ENCODE results near the gene HRH4. TPM values are rescaled to one million over a fixed set of nuclear protein-coding genes. Genes with fewer than 3 reads are reported as not detected.

The HRH4 gene
- total RNA-seq, 1 donor from 2014 or later = 0.36 TPM

DNA sequence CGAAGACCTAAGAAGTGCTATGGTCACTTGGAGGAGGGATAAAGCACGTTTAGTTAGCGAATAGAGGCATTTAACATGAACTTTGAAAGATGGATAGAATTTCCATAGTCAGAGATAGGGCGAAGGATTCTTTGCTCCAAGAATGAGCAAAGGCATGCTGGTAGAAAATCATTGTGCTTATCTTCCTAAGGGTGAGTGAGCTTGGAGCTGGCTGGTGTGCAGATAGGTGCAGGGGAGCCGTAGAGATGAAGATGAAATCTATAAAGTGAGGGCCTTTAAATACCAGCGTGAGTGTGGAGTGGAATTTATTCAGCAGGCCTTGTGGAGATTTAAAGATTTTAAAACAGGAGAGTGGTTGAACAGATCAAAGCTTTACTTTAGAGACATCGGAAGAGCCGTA lies 1.6 kb downstream of the HRH4 start:
- intact Hi-C loops (cut with DNase I) = no loop called here
- ATAC-seq (no peak), DNase-seq (ENCODE audit: low spot score) (no peak)

DNA sequence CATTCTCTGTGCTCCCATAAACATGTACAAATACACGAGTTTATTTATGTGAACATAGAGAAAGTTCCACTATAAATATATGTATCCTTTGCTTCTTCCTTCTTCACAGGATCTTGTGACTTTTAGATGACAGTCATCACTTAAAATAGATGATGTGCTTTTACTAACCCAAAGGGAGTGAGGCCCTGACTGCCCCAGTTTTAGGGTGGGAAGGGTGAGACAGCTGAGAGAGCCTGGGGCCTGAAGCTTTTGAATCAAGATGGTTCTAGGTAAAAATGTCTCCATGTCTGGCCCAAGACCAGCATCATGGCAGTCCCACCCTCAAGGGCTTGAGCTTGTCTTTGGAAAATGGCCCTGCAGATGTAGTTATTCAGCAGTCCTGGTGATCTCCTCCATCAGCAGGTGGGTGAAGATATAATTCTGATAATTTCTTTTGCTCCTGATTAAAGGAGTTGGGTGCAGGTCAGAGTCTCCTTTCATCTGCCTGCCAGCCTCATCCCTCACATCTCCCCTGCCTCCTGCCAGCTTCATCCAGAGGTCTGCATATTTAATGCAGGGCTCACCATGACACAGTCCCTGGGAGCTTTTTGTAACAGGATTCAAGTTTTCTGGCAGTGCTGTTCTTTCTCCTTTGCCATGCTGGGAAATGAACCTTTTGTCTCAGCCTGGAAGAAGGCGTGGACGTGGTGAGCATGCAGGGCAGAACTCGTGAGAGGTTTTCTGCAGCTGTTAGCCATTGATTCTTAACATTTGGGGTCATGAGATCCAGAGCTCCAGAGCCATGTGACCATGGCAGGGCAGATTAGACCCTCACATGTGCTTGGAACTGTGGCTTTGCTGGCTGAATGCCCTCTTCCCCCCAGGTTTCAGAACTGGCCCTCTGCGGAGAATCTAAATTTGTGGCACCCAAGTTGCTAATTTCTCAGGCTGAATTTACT lies 2.7 kb downstream of the HRH4 start:
- intact Hi-C loops (cut with DNase I) = no loop called here
- DNase-seq (ENCODE audit: low spot score) (no peak), ATAC-seq (no peak)

- DNase-seq (ENCODE audit: low spot score) = no peak
- intact Hi-C loops (cut with DNase I) = no loop called here
- ATAC-seq = no peak
Measured at GRCh38 chr18:24465486-24465885, 5.0 kb downstream of the HRH4 start.

DNA sequence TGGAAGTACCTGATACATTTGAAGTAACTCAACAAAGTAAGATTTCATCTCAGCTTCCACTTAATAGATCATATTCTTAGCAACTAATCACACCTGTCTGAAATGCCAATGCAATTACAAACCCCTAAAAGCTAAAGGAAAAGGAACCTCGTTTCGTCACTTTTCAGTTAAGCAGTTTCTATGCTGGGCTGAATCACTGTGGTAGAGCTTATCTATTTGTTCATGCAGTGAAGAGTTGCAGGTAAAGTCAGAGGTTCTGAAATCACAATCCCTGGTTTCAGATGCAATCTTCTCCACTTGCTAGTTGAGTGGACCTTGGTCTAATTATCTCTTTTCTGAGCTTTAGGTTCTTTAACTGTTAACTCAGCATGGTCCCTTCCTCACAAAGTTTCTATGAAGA lies 6.3 kb downstream of the HRH4 start:
- DNase-seq (ENCODE audit: low spot score) (no peak), ATAC-seq (no peak)
- intact Hi-C loops (cut with DNase I) = no loop called here

DNA sequence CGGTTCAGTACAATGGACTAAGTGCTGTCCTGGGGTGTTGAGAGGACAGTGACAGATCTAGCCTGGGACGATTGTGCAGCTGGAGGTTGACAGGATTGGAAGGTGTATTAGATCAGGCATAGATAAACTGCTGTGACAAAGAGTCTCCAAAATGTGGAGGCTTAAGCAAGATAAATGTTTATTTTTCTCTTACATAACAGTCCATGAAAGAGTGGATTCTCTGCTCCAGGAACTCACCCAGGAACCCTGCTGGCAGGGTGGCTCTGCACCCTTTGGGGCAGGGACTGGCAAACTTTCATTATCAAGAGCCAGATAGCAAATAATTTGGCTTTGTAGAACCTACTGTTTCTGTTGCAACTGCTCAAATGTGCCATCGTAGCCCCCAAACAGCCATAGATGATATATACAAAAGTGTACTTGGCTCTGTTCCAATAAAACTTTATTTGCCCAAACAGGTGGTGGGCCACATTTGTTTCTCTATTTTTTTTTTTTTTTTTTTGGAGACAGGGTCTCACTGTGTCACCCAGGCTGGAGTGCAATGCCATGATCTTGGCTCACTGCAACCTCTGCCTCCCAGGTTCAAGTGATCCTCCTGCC lies 9.7 kb downstream of the HRH4 start:
- intact Hi-C loops (cut with DNase I) = no loop called here
- ATAC-seq (no peak), DNase-seq (ENCODE audit: low spot score) (no peak)

GRCh38 chr18:24470805-24471204 lies 10.4 kb downstream of the HRH4 start:
- intact Hi-C loops (cut with DNase I) = no loop called here

GRCh38 chr18:24472591-24472990 lies 12.2 kb downstream of the HRH4 start:
- ATAC-seq (no peak), DNase-seq (ENCODE audit: low spot score) (no peak)
- intact Hi-C loops (cut with DNase I) = no loop called here

More at GRCh38 chr18:24470805-24471204, 10.4 kb downstream of the HRH4 start:
- DNase-seq (ENCODE audit: low spot score) (no peak), ATAC-seq (no peak)

DNA sequence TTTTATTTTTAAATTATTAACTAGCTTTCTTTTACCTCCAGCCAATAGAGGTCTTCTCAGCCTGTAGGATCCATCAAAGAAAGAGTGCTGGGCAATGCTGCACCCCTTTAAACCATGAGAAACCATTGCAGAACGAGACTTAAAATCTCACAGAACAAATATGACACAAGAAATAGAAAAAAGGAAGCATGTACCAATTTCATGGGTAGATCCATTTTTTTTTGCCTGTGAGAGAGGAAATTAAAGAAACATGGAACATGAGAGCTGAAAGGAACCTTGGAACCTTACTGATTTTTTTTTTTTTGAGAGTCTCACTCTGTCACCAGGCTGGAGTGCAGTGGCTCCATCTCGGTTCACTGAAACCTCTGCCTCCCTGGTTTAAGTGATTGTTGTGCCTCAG lies 14.0 kb downstream of the HRH4 start:
- ATAC-seq (no peak), DNase-seq (ENCODE audit: low spot score) (no peak)
- intact Hi-C loops (cut with DNase I) = no loop called here

DNA sequence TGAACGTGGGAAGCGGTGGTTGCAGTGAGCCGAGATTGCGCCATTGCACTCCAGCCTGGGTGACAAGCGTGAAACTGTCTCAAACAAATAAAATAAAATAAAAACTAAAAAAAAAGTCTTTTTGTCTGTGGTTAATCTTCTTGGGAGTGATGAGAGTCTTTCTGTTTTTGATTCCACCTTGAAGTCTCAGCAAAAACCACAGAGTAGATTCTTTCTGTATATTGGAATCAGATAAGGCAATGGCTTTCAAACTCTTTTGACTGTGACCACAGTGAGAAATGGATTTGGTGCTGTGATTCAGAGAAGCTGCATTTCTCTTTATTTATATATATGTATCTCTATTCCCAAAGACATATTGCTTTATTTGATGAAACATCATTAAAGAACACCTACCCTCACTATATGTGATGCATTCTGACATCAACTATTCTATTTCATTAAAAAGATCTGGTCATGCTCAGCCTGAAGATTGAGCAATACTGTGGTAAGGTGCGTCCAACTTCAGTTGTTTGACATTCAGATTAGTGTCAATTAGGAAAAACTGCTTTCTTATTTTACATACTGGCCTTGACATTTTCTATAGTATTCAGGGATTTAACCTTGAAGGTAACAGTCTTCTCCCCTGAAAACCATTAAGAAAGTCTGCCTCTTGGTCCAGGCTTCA lies 15.6 kb downstream of the HRH4 start:
- intact Hi-C loops (cut with DNase I) = no loop called here
- DNase-seq (ENCODE audit: low spot score) (no peak), ATAC-seq (no peak)

- DNase-seq (ENCODE audit: low spot score) (no peak), ATAC-seq (no peak)
- intact Hi-C loops (cut with DNase I) = no loop called here
Measured at GRCh38 chr18:24479371-24479770, 18.9 kb downstream of the HRH4 start.

GRCh38 chr18:24482821-24483220 lies 22.4 kb downstream of the HRH4 start:
- intact Hi-C loops (cut with DNase I) = loop anchor here (10.0 kb wide), 2 partner anchors 118 to 242 kb away; no protein-coding TSS in a partner anchor
- no peak for DNase-seq (ENCODE audit: low spot score)
- ATAC-seq = no peak

DNA sequence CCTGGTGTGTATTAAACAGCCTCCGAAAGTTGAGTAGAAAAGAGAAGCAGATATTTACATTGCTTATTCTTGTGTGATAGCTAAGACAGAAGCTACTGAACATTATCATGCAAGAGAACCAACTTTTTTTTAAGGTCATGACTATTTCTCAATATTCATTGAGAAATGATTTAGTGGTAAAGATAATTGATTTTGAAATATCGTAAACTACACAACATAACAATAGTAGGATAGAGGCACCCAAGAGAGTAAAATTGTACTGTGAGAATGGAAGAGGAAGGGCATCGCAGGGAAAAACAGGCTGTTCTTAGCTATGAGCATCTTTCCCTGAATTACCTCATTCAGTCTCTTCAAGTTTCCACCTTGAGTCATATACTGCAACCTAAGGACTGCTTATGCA lies 25.2 kb downstream of the HRH4 start:
- DNase-seq (ENCODE audit: low spot score) = no peak
- no peak for ATAC-seq
- intact Hi-C loops (cut with DNase I) = loop anchor here (10.0 kb wide), 2 partner anchors 121 to 239 kb away; no protein-coding TSS in a partner anchor

GRCh38 chr18:24486684-24487083 lies 26.2 kb downstream of the HRH4 start:
- intact Hi-C loops (cut with DNase I) = loop anchor here (10.0 kb wide), 2 partner anchors 122 to 238 kb away; no protein-coding TSS in a partner anchor
- ATAC-seq (no peak), DNase-seq (ENCODE audit: low spot score) (no peak)

DNA sequence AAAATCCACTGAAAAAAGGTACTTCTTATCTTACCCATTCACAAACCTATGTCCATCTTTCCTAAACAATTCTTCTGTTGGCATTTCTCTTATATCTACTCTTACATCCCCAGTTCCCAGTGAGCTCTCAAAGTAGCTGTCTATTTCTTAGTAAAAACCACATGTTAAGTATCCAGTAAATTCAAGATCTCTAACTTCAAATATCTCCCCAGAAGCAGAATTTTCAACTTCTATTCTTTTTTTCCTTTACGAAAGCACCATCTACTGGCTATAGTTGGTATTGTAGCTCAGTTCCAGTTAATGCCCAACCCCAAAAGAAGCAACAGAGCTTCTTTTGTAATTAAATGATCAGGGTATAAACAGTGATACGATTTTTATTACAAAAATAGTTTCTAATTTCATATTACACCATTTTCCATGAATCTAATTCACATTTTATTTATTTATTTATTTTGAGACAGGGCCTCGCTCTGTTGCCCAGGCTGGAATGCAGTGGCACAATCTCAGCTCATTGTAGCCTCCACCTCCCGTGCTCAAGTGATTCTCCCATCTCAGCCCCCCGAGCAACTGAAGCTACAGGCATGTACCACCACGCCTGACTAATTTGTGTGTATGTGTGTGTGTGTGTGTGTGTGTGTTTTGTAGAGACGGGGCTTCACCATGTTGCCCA lies 28.5 kb downstream of the HRH4 start:
- no peak for DNase-seq (ENCODE audit: low spot score)
- ATAC-seq = peak; percentile 54
- intact Hi-C loops (cut with DNase I) = loop anchor here (10.0 kb wide), 2 partner anchors 124 to 236 kb away; no protein-coding TSS in a partner anchor

GRCh38 chr18:24490539-24490938 lies 30.1 kb downstream of the HRH4 start:
- ATAC-seq (no peak), DNase-seq (ENCODE audit: low spot score) (no peak)
- intact Hi-C loops (cut with DNase I) = no loop called here

DNA sequence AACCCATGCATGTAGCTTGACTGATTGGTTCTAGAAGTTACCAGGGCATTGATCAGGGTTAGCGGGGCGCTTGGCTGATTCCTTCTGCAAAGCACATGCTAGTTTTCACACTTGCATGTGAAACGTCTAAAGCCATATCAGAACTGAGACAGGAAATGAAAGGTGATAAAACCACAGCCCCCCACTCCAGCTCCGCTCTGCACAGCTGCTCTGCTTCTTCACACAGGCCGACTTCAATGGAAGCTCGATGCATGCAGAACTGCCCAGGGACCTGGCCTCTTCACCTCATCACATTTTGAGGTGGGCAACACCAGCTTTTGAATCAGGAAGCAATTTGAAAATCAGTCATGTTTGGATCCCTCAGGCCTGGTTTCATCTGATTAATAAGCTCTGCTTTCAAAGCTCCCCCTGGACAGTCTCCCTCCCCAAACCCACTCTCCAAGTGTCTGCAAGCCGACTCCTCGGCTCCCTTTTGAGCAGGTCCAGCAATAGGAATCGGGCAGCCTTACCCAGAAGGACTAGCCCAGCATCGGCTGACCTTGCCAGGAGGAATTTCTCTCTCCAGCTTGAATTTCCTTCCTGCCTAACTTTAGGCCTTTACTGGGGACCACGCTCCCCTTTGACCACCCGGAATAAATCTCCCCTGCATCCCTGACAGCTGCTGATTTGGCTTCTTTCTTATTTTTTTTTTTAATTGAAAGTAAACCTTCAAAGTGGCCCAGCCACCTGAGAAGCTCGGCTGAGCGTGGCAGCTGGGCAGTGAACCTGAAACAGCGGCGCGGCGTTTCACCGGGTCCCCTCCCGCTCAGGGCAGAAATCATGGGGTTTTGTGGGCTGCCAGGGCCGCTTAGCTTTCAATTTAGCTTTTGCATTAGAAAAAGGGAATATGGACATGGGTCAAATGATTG lies 31.7 kb downstream of the HRH4 start:
- DNase-seq (ENCODE audit: low spot score) (no peak), ATAC-seq (no peak)
- intact Hi-C loops (cut with DNase I) = no loop called here

DNA sequence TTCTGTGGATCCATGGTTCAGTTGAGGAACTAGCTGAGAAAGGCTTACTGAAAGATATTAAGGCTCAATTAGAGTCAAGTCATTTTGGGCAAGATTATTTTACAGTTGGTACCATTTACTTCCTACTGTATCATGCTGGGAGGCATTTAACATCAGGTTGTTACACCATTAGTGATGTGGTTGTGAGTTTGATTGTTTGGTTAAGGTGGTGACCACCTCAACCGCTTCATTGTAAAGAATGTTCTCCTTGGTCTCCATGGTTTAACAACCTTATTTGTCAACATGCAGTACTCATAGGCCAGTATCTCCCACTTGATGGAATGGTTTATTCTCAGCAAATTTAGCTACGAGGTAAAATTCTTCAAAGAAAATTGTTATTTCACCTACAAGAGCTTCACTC lies 34.1 kb downstream of the HRH4 start:
- no peak for DNase-seq (ENCODE audit: low spot score)
- ATAC-seq = no peak
- intact Hi-C loops (cut with DNase I) = no loop called here

- intact Hi-C loops (cut with DNase I) = no loop called here
- no peak for DNase-seq (ENCODE audit: low spot score)
- ATAC-seq = peak; percentile 62
Measured at GRCh38 chr18:24497031-24497754, 36.8 kb downstream of the HRH4 start.

Data from sciatic nerve (tissue), 2 donors.